ENCODE results near the gene MMP14. TPM values are rescaled to one million over a fixed set of nuclear protein-coding genes. Genes with fewer than 3 reads are reported as not detected.

MMP14 gene
- total RNA-seq, 1 experiment from 2014 or later = 17.8 TPM

DNA sequence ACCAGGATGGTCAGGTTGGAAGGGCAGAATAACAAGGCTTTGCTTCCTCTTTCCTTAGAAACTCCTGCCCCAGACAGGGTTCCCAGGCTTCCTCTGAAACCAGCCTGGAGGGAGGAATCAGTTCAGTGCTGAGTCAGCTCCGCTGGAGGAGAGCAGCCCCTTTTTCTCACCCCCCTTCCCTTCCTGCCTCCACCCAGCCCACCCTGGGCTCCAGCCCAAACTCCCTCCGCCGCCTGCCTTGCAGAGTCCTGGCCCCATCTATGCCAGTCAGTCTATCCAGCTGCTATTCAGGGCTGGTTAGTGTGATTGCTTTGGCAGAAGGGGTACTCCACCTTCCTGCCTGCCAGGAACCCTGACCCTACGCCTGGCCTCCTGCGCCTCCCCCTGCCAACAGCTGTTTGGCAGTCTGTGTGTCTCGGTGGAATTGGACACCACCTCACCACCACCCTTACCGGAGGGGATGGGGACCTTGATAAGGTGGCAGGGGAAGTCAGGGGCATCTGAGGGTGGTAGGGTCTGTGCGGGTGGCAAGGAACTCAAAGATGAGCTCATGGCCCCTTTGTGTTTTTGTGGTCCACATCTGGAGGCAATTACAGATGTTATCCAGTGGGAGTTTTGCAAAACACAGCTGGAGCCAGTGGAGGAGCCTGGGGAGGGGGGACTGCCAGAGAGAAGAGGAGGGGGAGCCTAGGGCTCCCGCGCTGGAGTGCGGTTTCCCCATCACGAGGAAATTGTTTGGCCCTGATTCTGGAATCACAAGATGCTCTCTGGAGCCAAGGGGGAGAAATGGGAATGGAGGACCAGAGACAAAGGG lies 12.2 kb downstream of the MMP14 start:
- ATAC-seq = no peak
- Histone ChIP-seq H4K20me1 (ENCODE audit: insufficient read depth) (no peaks in the 10 kb centered on the region), H2AFZ (ENCODE audit: low read depth, low read length, poor library complexity, severe bottlenecking) (no peak overlapping the region), H3K4me3 (replicated peaks in 1 of 2; ENCODE audit: low read depth in 1 of 2, low read length in 2 of 2) (no peak overlapping the region), H3K9me3 (ENCODE audit: control insufficient read depth in 1 of 2, insufficient read depth in 1 of 2, low read depth in 1 of 2, low read length in 2 of 2) (no peaks in the 10 kb centered on the region), H3K27ac (ENCODE audit: low read depth, low read length) (no peak overlapping the region), H3K36me3 (ENCODE audit: control insufficient read depth in 1 of 2, insufficient read depth in 2 of 2, low read length in 2 of 2) (no peaks in the 10 kb centered on the region), H3K9ac (ENCODE audit: low read length) (no peak overlapping the region), H3K4me1 (ENCODE audit: control insufficient read depth in 1 of 2, insufficient read depth in 2 of 2, low read length in 2 of 2) (peaks cover 3 to 10% of the 10 kb centered on the region in 2 experiments; a peak in 2 of 4 replicates), H3K79me2 (ENCODE audit: insufficient read depth, low read length) (no peaks in the 10 kb centered on the region), H3K4me2 (ENCODE audit: low read length) (no peak overlapping the region), H3K27me3 (ENCODE audit: insufficient read depth, low read length) (no peaks in the 10 kb centered on the region), H3K9me2 (ENCODE audit: insufficient read depth) (no peaks in the 10 kb centered on the region)
- ChIA-PET RAD21 (ENCODE audit: low non-redundant PET in 1 of 2, low total read pairs in 2 of 2, uncharacterized antibody in 2 of 2, unreplicated experiment in 2 of 2) (no interaction called here), CTCF (interaction anchor here (1.7 kb wide), 1 partner anchor 25 kb away, joined by 3 read pairs; no protein-coding TSS in a partner anchor), POLR2A (no interaction called here)
- TF ChIP-seq, protein P1, sequence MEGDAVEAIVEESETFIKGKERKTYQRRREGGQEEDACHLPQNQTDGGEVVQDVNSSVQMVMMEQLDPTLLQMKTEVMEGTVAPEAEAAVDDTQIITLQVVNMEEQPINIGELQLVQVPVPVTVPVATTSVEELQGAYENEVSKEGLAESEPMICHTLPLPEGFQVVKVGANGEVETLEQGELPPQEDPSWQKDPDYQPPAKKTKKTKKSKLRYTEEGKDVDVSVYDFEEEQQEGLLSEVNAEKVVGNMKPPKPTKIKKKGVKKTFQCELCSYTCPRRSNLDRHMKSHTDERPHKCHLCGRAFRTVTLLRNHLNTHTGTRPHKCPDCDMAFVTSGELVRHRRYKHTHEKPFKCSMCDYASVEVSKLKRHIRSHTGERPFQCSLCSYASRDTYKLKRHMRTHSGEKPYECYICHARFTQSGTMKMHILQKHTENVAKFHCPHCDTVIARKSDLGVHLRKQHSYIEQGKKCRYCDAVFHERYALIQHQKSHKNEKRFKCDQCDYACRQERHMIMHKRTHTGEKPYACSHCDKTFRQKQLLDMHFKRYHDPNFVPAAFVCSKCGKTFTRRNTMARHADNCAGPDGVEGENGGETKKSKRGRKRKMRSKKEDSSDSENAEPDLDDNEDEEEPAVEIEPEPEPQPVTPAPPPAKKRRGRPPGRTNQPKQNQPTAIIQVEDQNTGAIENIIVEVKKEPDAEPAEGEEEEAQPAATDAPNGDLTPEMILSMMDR (IDR thresholded peaks at IDR 0.05 in 2 of 3, conservative IDR thresholded peaks at IDR 0.05 in 1 of 3; ENCODE audit: borderline replicate concordance in 1 of 3, insufficient read depth in 1 of 3, low read depth in 2 of 3, low read length in 2 of 3) = no peak
- TF ChIP-seq TCF7L2 (IDR thresholded peaks at IDR 0.05; ENCODE audit: borderline replicate concordance, extremely low read depth, insufficient read depth, insufficient read length) = no peak
- no peak for TF ChIP-seq SP1 (IDR thresholded peaks at IDR 0.05; ENCODE audit: low read depth)
- no peak for TF ChIP-seq ELF1 (IDR thresholded peaks at IDR 0.05; ENCODE audit: borderline replicate concordance, low read depth)
- TF ChIP-seq SIN3A (IDR thresholded peaks at IDR 0.05; ENCODE audit: low read depth) = no peak
- no peak for TF ChIP-seq POLR2A (IDR thresholded peaks at IDR 0.05; ENCODE audit: borderline replicate concordance, extremely low read depth, insufficient read depth, insufficient read length)
- TF ChIP-seq, protein P2, sequence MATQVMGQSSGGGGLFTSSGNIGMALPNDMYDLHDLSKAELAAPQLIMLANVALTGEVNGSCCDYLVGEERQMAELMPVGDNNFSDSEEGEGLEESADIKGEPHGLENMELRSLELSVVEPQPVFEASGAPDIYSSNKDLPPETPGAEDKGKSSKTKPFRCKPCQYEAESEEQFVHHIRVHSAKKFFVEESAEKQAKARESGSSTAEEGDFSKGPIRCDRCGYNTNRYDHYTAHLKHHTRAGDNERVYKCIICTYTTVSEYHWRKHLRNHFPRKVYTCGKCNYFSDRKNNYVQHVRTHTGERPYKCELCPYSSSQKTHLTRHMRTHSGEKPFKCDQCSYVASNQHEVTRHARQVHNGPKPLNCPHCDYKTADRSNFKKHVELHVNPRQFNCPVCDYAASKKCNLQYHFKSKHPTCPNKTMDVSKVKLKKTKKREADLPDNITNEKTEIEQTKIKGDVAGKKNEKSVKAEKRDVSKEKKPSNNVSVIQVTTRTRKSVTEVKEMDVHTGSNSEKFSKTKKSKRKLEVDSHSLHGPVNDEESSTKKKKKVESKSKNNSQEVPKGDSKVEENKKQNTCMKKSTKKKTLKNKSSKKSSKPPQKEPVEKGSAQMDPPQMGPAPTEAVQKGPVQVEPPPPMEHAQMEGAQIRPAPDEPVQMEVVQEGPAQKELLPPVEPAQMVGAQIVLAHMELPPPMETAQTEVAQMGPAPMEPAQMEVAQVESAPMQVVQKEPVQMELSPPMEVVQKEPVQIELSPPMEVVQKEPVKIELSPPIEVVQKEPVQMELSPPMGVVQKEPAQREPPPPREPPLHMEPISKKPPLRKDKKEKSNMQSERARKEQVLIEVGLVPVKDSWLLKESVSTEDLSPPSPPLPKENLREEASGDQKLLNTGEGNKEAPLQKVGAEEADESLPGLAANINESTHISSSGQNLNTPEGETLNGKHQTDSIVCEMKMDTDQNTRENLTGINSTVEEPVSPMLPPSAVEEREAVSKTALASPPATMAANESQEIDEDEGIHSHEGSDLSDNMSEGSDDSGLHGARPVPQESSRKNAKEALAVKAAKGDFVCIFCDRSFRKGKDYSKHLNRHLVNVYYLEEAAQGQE (IDR thresholded peaks at IDR 0.05; ENCODE audit: low read depth) = no peak
- no peak for TF ChIP-seq FOSL1 (IDR thresholded peaks at IDR 0.05; ENCODE audit: low read depth)
- no peak for TF ChIP-seq EGR1 (IDR thresholded peaks at IDR 0.05; ENCODE audit: low read depth)
- TF ChIP-seq YY1 (IDR thresholded peaks at IDR 0.05; ENCODE audit: extremely low read depth, insufficient replicate concordance, low read depth, low read length) = no peak
- TF ChIP-seq EZH2phosphoT487 (IDR thresholded peaks at IDR 0.05; ENCODE audit: borderline replicate concordance) = no peak
- TF ChIP-seq POLR2AphosphoS5 (IDR thresholded peaks at IDR 0.05; ENCODE audit: low read depth, low read length) = no peak
- TF ChIP-seq ZNF274 (IDR thresholded peaks at IDR 0.05; ENCODE audit: low read depth, low read length) = no peak
- no peak for TF ChIP-seq SRF (IDR thresholded peaks at IDR 0.05; ENCODE audit: low read depth)
- TF ChIP-seq JUND (IDR thresholded peaks at IDR 0.05) = no peak
- intact Hi-C loops (cut with micrococcal nuclease) = no loop called here
- BruUV-seq (replicated peaks) = no TSS peak
- no peak for DNase-seq (ENCODE audit: low read depth, low spot score)
